Measurements from ENCODE around the gene ZNF579. TPM values are rescaled to one million over a fixed set of nuclear protein-coding genes. Genes with fewer than 3 reads are reported as not detected.

ZNF579 gene
- total RNA-seq, 1 donor from 2014 or later: 2.1 TPM

DNA sequence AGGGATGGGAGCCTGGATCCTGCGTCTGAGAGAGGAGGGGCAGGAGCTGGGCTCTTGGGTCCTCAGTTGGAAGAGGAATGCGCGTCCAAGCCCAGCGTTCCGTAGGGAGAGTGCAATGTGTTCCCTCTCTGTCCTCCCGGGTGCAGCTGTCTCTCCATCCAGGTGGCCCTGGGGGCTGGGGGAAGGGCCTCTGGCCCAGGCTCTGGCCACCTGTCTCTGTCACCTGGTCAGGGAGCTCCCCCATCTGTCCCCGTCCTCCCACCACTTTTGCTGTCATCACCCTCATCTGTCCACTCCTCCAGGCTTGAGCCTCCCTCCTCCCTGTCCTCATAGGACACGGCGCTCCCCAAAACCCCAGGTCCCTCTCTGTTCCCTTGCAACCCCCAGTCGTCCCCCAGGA is 40.0 kb downstream of the ZNF579 start:
- peaks cover 9% of the 10 kb centered on the region for H3K4me1 Mint-ChIP-seq
- Histone ChIP-seq H3K4me2 (no peak overlapping the region), H4K20me1 (ENCODE audit: low read depth) (no peaks in the 10 kb centered on the region), H3K79me2 (ENCODE audit: low read depth) (no peaks in the 10 kb centered on the region), H3K9ac (no peak overlapping the region), H3F3A (ENCODE audit: low read depth) (peaks cover 18% of the 10 kb centered on the region), H3K4me1 (peaks cover 20% of the 10 kb centered on the region), H3K4me3 (no peak overlapping the region), H3K9me3 (ENCODE audit: low read depth) (no peaks in the 10 kb centered on the region), H3K27ac (no peak overlapping the region), H3K36me3 (no peaks in the 10 kb centered on the region), H2AFZ (replicated peaks) (no peak overlapping the region), H3K27me3 (no peaks in the 10 kb centered on the region)
- peaks cover 8% of the 10 kb centered on the region for H3K9me3 Mint-ChIP-seq
- H3K36me3 Mint-ChIP-seq: peaks cover 3% of the 10 kb centered on the region
- no peak overlapping the region for H3K4me3 Mint-ChIP-seq
- TF ChIP-seq CTCF (IDR thresholded peaks at IDR 0.05) (no peak), EZH2 (IDR thresholded peaks at IDR 0.05) (no peak), EZH2phosphoT487 (IDR thresholded peaks at IDR 0.05) (no peak)
- DNase-seq (ENCODE audit: low spot score): no peak
- peaks cover 16% of the 10 kb centered on the region for H3K27me3 Mint-ChIP-seq (ENCODE audit: insufficient read depth, low read depth)
- no peak overlapping the region for H3K27ac Mint-ChIP-seq

- H3F3A ChIP-seq (ENCODE audit: low read depth): peaks cover 18% of the 10 kb centered on the region
- peak overlapping the region; percentile 89 for H3K27ac Mint-ChIP-seq
- no peak overlapping the region for H3K9ac ChIP-seq
- peaks cover 12% of the 10 kb centered on the region for H3K4me1 ChIP-seq
- peaks cover 21% of the 10 kb centered on the region for H3K27me3 Mint-ChIP-seq (ENCODE audit: insufficient read depth, low read depth)
- H3K9me3 Mint-ChIP-seq: peaks cover 8% of the 10 kb centered on the region
- peaks cover 3% of the 10 kb centered on the region for H3K36me3 Mint-ChIP-seq
- no peak overlapping the region for H3K4me2 ChIP-seq
- peak overlapping the region; percentile 37 for H3K27ac ChIP-seq
- H3K79me2 ChIP-seq (ENCODE audit: low read depth): no peaks in the 10 kb centered on the region
- peaks cover 9% of the 10 kb centered on the region for H3K4me1 Mint-ChIP-seq
- TF ChIP-seq EZH2 (IDR thresholded peaks at IDR 0.05) (no peak), CTCF (IDR thresholded peaks at IDR 0.05) (no peak), EZH2phosphoT487 (IDR thresholded peaks at IDR 0.05) (no peak)
- no peaks in the 10 kb centered on the region for H4K20me1 ChIP-seq (ENCODE audit: low read depth)
- H3K4me3 Mint-ChIP-seq: peak overlapping the region; percentile 30
- H3K27me3 ChIP-seq: no peaks in the 10 kb centered on the region
- H3K9me3 ChIP-seq (ENCODE audit: low read depth): no peaks in the 10 kb centered on the region
- H3K4me3 ChIP-seq: no peak overlapping the region
- H2AFZ ChIP-seq (replicated peaks): no peak overlapping the region
- no peak for DNase-seq (ENCODE audit: low spot score)
- no peaks in the 10 kb centered on the region for H3K36me3 ChIP-seq
These were observed 41.3 kb downstream of the ZNF579 start for GRCh38 chr19:55539090-55539984.

DNA sequence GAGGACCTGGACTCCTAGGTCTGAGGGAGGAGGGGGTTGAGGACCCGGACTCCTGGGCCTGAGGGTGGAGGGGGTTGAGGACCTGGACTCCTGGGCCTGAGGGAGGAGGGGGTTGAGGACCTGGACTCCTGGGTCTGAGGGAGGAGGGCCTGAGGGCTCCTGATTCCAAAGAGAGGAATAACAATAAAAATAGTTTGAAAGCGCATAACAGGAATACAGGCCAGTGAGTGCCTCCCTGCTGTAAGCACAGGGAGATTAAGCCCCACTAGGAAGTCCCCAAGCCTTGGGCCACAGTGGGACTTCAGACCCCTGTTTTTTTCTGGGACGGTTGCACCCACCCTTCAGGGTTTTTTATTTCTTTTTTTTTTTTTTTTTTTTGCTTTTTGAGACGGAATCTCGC is 42.5 kb downstream of the ZNF579 start:
- Mint-ChIP-seq H3K27ac (no peak overlapping the region), H3K4me3 (no peak overlapping the region), H3K9me3 (peaks cover 3% of the 10 kb centered on the region), H3K4me1 (peaks cover 9% of the 10 kb centered on the region), H3K36me3 (no peaks in the 10 kb centered on the region), H3K27me3 (ENCODE audit: insufficient read depth, low read depth) (peaks cover 13% of the 10 kb centered on the region)
- TF ChIP-seq EZH2 (IDR thresholded peaks at IDR 0.05) (no peak), EZH2phosphoT487 (IDR thresholded peaks at IDR 0.05) (no peak), CTCF (IDR thresholded peaks at IDR 0.05) (no peak)
- Histone ChIP-seq H2AFZ (replicated peaks) (peak overlapping the region; percentile 42), H3K9ac (no peak overlapping the region), H3K27me3 (no peaks in the 10 kb centered on the region), H3K9me3 (ENCODE audit: low read depth) (no peaks in the 10 kb centered on the region), H3K79me2 (ENCODE audit: low read depth) (no peaks in the 10 kb centered on the region), H3K36me3 (no peaks in the 10 kb centered on the region), H3K4me2 (no peak overlapping the region), H3K27ac (no peak overlapping the region), H3K4me3 (no peak overlapping the region), H3K4me1 (peaks cover 12% of the 10 kb centered on the region), H3F3A (ENCODE audit: low read depth) (peaks cover 18% of the 10 kb centered on the region), H4K20me1 (ENCODE audit: low read depth) (no peaks in the 10 kb centered on the region)
- DNase-seq (ENCODE audit: low spot score): no peak

Measured in neural progenitor cell (in vitro differentiated cells).